GM19395 (cell line): ENCODE measurements around the gene PDCD4.

Experiments used
- ATAC-seq: cut with Tn5 transposase; IDR thresholded peaks from one replicate; pipeline ENCODE4 v1.9.1; 2021; ENCODE audit warnings: mild to moderate bottlenecking, moderate library complexity; ENCODE audit not compliant: unreplicated experiment

The PDCD4 gene

DNA sequence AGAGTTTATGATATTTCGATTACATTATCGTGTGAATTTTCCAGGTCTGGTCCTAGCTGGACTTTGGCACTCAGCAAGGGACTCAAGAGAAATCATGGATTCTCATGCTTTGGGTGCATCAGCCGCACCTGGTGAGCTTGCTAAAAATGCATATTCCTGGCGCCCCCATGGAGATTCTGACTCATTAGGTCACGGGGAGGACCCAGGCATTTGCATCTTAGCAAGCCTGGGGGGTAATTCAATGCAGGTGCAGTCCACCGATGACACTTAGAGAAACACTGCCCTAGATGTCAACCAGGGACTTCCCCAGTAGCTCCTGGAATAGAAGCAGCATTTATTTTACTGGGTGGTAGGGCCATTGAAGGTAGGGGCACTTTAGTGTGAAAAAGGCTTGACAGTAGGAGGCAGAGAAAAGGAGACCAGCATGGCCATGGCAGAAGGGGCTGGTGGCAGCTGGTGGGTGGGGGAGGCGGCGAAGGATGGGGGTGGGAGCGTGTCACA lies 29.9 kb upstream of the PDCD4 start:
- ATAC-seq, result peak; percentile 72

DNA sequence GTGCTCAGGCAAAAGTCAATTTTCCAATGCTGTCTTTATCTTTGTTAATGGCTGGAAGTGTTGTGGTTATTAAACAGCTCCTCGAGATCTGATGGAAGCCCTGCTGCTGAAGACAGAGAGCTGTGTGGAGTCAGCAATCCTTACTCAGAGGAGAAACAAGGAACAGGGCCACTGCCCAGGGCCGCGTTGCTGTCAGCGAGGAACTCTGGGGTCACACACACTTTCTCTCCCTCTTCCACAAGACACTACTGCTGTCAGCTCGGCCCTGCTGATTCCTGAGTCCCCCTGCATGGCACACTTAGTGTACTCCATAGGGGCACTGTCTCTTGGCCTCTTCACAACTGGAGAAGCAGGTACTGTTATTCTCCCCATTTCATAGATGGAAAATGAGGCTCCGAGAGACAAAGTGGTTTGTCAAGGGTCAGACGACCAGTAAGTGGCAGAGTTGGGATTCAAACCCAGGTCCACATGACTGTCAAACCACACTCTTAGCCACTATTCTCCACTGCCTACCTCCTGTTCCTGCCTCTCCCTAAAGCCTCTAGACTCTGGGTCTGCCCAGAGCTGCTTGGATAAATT lies 29.3 kb upstream of the PDCD4 start:
- ATAC-seq, result peak; percentile 10

DNA sequence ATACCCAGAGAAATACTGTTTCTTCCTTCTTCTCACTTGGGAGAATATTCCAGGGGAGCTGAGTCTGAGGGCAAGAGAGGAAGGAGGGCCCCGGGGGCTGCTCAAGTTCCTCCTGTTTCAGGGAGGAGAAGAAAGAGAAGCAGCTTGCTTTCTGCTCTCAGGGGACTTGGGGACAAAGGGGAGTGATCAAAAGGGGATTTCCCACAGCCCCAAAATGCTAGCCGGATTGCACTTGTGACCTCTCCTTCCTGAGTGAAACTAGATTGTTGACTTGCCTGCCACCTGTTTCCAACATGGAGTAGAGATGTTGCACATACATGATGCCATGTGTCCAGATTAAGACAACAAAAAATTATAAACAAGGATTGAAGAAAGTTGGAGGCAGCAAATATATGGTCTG lies 28.7 kb upstream of the PDCD4 start:
- ATAC-seq, result peak; percentile 84

DNA sequence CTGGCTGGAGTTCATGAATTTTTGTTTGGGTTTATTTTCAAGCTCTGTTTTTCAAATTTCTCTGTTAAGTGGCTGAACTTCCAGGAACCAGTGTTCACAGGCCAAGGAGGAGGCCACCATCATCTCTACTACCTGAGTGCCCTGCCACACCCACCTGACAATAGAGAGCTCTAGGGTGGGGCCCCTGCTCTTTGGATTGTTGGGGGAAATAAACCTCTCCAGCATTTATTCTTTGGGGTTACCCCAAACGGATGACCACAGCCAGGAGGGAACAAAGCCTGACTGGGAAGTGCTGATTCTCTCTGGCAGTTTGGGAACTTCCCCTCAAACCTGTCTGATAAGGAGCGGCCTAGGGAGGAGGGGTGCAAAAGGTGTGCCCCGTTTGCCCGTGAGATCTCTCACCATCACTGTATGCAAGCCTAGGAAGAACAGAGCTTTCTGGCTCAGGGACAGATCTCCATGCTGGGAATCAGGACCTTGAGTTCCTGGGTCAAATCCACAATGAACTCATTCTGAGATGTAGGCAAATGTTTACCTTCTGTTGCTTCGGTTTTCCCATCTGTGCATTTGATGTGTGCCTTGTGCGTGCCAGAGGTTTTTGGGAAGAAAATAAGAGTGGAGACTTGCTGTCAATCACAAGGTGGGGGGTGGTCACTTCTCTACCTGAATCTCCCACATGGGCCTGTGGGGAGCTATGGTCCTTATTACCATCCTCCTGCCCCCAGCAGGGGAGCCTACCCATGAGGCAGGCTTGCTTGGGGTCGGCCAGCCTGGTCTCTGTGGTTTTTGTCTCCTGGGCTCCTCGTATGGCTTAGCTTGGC lies 27.7 kb upstream of the PDCD4 start:
- ATAC-seq, result no peak

DNA sequence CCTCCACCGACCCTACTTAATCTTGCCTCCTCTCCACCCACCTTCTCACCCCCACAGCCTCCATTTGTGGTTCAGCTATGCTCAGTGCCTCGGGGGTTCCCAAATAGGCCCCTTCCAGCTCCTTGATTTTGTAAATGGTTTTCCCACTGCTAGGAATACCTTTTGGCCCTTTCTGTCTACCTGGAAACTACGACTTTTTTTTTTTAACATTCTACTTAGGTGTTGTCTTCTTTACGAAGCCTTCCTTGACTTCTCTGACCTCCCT lies 27.2 kb upstream of the PDCD4 start:
- ATAC-seq, result no peak

DNA sequence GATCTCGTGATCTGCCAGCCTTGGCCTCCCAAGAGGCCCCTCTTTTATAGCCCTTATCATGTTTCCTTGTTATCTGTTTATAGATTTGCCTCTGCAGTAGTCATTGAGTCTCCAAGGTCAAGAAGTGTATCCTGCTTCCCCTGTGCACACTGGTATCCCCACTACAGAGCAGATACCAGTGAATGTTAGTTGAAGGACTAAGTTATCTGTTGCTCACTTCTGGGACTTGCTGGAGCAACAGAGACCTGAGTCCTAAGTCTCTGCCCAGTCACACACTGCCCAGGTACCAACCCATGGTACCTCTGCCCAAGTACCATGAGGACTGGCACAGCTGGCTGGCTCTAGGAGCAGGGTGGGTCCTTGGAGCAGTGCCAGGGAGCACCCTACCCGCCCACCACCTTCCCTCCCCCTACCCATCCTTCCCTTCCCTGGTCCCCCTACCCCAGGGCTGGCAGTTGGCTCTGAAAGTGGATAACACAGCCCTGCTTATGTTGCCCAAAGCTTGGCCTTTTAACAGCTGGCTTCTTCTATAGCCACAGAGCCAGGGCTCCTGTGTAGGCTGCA lies 26.5 kb upstream of the PDCD4 start:
- ATAC-seq, result no peak

DNA sequence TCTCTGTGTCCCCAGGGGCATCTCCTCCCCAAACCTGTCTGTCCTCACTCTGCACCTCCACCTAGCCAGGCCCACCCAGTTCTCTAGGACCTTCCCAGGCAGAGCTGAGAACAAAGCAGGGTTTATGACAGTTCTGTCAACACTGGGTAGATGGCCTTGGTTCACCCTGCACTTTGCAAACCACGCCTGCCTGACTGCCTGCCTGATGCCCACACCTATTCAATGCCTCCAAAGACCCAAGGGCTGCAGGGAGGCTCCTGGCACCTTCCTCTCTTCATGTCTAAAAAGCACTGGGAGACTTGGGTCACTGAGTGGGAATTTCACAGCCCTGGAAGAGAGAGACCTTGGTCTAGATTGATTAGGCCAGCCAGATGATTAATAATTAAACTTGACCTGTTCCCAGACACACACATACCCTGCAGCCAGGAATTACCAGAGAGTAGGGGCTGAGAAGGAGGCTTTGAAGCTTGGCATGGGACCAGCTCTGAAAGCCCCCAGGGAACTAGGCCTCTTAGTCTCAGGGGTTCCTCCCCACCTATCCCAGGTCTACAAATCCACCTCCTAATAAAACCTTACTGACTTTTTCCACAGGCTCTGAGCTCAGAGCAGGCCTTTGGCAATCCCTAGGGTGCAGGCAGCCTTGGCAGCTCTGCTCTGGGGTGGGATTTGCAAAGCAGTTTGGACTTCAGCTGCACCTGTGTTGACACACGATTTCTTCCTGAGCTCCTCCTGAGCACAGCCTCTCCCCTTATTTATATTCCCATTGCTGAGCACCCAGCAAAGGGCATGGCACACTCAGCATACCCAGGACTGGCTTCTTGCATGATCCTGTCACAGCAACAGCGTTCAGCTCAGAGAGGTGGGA lies 25.7 kb upstream of the PDCD4 start:
- ATAC-seq, result no peak

DNA sequence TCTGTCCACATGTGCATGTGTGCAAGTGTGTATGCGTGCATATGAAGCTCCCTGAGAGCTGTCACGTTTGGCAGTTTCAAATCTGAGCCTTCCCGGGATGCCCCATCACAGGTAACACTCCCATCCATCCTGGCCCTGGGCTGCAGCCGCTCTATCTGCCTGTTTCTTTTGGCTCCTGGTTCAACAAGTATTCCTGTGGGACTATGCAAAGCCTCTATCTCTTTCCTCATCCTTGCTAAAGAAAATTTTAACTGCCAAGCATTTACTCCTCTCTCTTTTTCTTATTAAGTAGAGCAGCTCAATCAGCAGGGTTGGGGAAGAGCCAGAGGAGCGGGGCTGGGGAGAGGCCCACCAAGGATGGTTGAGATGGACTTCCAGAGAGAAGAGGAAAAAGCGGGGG lies 24.4 kb upstream of the PDCD4 start:
- no peak for ATAC-seq

DNA sequence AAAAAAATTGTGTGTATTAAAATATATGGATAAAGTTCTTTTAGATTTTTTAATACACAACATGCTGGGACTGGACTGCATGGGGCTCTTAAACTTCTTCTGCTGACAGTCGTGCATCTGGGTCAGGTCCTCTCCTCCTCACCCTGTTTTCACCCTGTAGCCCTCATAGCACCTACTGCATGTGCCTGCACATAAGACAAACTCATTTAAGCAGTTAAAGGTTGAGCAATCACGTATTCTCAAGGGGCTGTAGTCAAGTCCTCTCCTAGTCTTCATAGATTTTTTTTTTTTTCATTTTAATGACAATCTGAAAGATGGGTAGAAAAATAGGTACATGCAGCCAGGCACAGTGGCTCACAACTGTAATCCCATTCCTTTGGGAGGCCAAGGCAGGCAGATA lies 23.6 kb upstream of the PDCD4 start:
- no peak for ATAC-seq

DNA sequence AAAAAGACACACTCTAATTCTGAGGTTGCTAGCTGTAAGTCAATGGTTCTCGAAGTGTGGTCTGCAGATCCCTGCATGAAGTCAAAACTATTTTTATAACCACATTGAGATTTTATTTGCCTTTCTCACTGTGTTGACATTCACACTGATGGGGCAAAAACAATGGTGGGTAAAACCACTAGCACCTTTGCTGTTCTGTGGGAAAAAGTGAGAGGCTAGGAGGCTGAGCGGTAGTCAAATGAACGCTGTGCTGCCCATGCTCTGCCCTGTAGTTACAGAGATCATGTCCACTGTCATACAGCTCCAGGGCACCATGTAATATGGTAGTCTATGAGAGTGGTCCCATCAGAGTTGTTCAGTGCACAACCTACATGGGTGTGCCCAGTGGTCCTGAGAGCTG lies 21.6 kb upstream of the PDCD4 start:
- no peak for ATAC-seq

DNA sequence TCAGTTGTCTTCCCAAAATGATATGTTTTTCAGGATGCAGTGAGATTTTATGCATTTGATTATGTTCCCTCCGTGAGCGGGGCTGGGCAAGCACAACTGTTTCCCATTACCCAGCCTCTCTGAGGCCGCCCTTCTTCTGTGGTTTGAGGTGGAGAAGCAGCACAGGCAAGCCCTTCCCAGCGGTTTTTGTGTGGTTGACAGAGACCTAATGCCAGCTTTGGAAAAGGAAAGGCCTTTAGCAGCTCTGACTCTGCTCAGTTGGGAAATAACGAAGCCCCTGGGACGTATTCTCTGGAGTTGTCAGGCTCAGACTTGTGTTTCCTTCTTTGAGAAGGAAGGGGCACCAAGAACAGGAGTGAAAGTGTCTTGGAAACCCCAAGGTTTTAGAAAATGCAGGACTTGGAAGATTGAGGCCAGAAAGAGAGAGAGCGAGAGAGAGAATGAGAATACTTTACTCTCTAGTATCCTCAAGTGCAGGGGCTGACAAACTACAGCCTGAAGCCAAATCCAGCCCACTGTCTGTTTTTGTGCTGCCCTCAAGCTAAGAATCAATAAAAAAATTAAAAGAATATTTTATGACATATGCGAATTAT lies 20.6 kb upstream of the PDCD4 start:
- ATAC-seq, result no peak

DNA sequence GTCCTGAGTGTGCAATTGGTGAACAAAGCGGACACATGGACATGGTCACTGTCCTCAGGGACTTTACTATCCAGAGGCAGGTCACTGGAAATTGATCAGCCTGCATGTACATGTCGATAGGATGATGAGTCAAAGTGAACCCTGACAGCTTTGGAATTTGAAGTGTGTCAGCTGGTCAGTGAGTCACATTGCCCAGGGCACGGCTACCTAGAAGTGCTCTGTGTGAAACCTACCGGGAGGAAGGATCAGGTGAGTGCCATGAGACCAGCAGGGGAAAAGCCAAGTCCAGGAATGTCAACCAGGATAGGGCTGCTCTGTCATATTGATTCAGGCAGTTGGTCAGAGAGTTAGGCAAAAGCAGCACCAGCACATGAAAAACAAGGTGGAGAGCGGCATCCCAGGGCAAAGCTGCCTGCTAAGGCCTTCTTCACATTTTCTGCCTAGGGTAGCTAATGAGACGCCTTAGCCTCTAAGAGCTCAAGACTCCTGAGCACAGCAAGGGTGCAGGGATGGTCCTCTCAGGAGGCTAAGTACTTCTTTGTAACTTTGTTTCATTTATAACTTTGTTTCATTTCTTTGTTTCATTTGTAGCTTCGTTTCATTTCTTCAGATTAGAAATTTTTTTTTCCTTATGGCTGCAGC lies 19.4 kb upstream of the PDCD4 start:
- ATAC-seq, result no peak

DNA sequence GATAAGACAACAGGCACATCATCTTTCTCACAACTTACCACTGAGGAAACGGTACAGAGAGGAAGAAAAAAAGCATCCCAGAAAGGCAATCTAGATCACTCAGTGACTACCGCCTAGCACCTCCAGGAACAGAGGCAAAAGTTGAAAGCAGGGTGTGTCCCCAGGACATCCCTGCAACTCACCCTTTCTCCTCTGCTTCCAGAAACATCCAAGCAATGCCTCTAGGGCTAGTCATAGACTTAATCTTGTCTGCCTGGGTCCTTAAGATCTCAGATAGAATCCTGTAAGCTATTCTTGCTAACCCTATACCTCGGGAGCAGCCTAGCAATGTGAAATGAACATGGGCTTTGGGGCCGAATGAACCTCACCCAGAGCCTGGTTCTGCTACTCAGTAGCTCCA lies 18.8 kb upstream of the PDCD4 start:
- ATAC-seq, result no peak

DNA sequence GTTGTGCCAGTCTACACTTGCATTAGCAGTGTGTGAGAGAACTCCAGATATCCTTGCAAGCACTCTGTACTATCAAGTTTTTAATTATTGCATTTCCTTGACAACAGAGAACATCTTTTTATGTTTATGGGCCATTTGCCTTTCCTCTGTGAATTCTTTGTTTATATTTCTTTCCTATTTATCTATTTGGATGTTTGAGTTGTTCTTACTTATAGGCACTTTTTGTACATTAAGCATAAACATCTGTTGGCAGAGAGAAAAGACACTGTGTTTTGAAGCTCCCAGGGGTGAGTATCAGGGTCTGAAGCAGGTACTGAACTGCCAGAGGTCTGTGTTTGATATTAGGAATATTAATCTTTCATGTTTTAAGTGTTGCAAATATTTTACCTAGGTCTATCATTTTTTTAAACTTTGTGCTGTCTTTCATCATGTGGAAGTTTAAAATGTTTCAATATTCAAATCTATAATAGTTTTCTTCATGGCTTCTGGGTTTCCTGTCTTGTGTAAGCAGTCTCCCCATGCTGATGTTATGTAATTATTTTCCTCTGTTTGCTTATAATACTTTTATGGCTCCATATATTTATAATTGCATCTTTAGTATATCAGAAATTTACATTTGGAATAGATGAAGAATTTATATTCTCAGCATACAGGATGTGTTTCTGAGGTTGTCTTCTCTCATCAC lies 17.7 kb upstream of the PDCD4 start:
- no peak for ATAC-seq

DNA sequence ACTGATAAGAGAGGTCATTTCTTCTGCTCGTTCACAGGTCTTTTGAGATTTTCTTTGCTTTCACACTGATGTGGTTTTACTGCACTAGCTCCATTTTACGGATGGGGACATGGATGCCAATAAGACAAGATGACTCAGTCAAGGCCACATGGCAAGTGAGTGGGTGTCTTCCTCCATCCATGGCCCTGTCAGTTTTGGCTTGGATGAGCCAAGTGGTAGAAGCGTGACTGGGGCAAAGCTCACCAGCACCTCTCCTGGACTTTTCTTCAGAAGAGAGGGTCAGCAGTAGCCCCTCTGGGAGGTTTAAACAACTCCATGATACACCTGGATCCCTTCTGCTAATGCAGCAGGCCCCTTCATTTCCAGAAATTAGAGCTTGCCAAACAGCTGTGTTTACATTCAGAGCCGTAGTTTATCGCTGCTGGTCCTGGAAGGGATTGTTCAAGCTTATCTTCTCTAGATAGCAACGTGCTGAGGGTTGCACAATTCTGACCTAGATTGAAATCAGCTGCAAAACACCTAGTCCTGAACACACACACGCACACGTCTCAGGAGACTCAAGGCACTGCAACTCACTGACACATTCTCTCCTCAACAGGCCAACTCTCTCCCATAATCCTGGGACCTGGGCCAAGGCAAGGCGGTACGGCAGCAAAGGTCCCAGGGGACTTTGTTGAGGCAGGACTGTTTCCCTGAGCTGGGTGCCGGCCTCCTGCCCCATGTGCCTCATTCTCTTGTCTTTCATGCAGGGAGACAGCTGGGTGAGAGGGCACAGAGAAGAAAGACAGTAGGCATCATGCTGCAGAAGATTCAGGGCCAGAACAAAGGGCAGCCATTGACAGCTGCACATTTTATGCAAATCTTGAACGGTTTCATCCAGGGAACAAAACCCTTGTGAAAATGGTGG lies 14.2 kb upstream of the PDCD4 start:
- ATAC-seq, result peak; percentile 31

DNA sequence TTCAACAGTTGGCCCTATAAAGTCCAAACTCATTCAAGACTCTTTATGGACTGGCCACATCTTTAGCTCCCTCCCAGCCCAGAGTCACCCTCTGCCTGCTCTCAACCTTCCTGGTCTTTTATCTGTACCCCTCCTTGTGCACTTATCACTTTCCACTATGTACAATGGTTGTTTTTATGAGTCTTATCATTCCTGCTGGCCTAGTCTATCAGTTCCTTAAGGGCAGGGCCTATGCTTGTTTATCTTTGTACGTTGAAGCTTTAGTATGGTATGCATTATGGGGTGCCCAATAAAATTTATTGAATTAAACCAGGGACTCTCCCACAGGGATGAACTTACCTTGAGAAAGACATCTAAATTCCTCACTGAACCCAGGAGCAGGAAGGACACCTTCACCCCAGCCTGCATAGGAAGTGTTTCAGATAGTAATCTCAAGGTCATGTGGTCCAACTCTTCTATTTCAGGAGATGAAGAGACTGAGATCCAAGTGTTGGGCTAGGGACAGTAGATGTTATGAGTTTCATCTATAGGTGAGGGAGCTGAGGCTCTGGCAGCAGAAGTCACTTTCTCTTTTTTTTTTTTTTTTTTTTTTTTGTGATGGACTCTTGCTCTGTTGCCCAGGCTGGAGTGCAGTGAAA lies 13.3 kb upstream of the PDCD4 start:
- ATAC-seq, result no peak

DNA sequence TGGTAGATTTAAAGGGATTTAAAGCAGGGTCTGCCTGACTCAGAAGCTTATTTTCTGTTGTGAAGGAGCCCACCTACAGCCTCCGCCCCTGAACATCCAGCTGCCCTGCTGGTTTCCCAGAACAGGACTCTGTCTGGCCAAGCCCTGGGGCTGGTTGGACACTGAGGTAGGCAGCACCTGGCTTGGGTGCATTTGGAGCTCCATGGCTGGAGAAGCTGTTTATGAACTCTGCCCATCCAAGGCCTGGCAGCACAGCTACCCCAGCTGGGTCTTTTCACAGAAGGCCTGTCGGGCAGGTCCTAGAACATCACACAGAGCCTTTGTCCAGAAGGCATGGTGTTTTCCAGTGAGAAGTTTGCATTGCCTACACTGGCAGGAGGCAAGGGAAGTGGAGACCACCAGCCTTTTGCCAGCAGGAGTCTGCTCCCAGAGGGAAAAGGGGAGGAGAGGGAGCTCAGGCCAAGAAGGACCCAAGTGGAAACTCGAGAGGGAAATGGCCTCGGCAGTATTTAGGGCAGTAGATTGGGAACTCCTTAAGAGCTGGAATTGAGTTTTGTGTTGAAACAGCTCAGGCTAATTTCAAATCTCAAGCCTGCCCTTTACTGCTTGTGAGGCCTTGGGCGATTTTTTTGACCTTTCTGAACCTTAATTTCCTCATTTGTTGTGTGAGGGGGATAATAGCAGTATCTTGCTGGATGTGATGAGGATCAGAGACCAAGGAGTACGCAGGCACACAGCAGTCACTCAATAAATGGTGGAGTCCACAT lies 12.3 kb upstream of the PDCD4 start:
- no peak for ATAC-seq

DNA sequence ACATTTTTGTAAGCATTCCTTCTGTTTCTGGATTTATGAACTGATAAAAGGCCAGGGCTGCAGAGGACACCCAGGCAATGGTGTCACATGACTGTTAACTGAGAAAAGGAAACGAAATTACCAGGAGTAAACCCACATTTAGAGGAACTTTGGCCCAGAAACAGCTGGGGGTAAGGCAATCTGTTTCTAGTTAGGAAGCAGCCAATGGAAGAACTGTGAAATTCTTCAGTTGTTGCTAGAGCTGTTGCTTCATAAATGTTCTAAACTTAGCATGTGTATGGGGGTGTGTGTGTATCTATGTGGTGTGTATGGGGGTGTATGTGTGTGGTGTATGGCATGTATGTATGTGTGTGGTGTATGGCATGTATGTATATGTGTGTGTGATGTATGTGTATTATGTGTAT lies 11.8 kb upstream of the PDCD4 start:
- no peak for ATAC-seq
